Measurements from ENCODE around the gene TMPRSS15.

Gene TMPRSS15

DNA sequence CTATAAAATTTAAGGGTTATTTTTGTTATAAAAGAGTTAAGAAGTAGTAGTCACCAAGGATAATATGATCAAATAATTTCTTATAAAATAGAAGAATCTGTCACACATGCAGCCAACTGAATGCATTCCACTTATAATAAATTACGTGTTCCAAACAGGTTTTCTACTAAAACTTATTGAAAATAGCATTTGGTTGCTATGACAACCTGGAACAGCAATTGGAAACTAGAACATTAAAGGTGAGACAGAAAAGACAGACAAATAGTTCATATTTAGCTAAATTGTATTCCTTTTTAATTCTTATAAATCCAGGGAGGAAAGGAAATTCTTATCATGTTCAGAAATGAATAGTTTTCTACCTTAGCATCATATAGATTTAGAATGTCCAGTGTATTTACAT lies 168.0 kb downstream of the TMPRSS15 start:
- no peak for FAIRE-seq

- no peak for FAIRE-seq
Observed at GRCh38 chr21:18228060-18228739, 175.4 kb downstream of the TMPRSS15 start.

- no peak for FAIRE-seq
Observed at GRCh38 chr21:18222346-18222745, 181.2 kb downstream of the TMPRSS15 start.

DNA sequence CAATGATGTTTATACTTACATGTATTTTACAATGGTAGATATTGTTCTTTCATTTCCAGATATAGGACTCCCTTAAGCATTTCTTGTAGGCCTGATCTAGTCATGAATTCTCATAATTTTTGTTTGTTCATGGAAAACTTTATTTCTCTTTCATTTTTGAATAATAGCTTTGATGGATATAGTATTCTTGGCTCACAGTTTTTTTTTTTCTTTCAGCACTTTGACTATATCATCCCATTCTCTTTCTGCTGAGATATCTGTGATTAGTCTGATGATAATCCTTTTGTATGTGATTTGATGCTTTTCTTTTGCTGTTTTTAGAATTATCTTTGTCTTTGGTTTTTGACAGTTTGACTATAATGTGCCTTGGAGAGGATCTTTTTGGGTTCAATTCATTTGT lies 183.1 kb downstream of the TMPRSS15 start:
- no peak for FAIRE-seq

Measured in colon (tissue), 2 donors.